Liver (tissue), 3 donors: ENCODE results near the gene TPST1.

Experiments used
- ATF3 ChIP-seq: IDR thresholded peaks from 2 replicates; pipeline ENCODE4 v1.6.1; 2016; ENCODE audit warnings: antibody characterized with exemption
- CTCF ChIP-seq: fragments of 150-350 bp; IDR thresholded peaks from 2 replicates; pipeline ENCODE4 v1.5.1; 2017; ENCODE audit warnings: improper control_type of control experiment, low read depth, low read length; ENCODE audit not compliant: missing input control
- FOXA1 ChIP-seq: IDR thresholded peaks from 2 replicates; pipeline ENCODE4 v1.6.1; 2016; ENCODE audit warnings: antibody characterized with exemption
- FOXA2 ChIP-seq: IDR thresholded peaks from 2 replicates; pipeline ENCODE4 v1.6.1; 2016; ENCODE audit warnings: antibody characterized with exemption
- GABPA ChIP-seq, 2 donors: IDR thresholded peaks in 1 of 2; conservative IDR thresholded peaks in 1 of 2; 2 replicates each; pipeline ENCODE4 v1.6.1; 2016; ENCODE audit warnings: antibody characterized with exemption in 2 of 2, mild to moderate bottlenecking in 1 of 2, moderate library complexity in 1 of 2
- HNF4G ChIP-seq: IDR thresholded peaks from 2 replicates; pipeline ENCODE4 v1.6.1; 2016; ENCODE audit warnings: antibody characterized with exemption
- JUND ChIP-seq, 2 donors: IDR thresholded peaks; 2 replicates each; pipeline ENCODE4 v1.6.1; 2016; ENCODE audit warnings: antibody characterized with exemption in 2 of 2
- MAX ChIP-seq: IDR thresholded peaks from 2 replicates; pipeline ENCODE4 v1.6.1; 2016; ENCODE audit warnings: antibody characterized with exemption
- RAD21 ChIP-seq, 2 donors: IDR thresholded peaks; 2 replicates each; pipeline ENCODE4 v1.6.1; 2016; ENCODE audit warnings: antibody characterized with exemption in 2 of 2, mild to moderate bottlenecking in 2 of 2
- REST ChIP-seq: IDR thresholded peaks from 2 replicates; pipeline ENCODE4 v1.6.1; 2016; ENCODE audit warnings: antibody characterized with exemption, mild to moderate bottlenecking
- RXRA ChIP-seq, 2 donors: IDR thresholded peaks; 2 replicates each; pipeline ENCODE4 v1.6.1; 2017 to 2018; ENCODE audit warnings: antibody characterized with exemption in 2 of 2, mild to moderate bottlenecking in 1 of 2
- TAF1 ChIP-seq: conservative IDR thresholded peaks from 2 replicates; pipeline ENCODE4 v1.6.1; 2016; ENCODE audit warnings: antibody characterized with exemption, mild to moderate bottlenecking
- YY1 ChIP-seq: IDR thresholded peaks from 2 replicates; pipeline ENCODE4 v1.6.1; 2016; ENCODE audit warnings: antibody characterized with exemption, mild to moderate bottlenecking
- ZBTB33 ChIP-seq: IDR thresholded peaks from 2 replicates; pipeline ENCODE4 v1.6.1; 2016; ENCODE audit warnings: antibody characterized with exemption
- donor health status: healthy.
- donor health status: healthy.

GRCh38 chr7:66178258-66178657 is 26.9 kb upstream of the TPST1 start:
- TF ChIP-seq RAD21 (IDR thresholded peaks at IDR 0.05) (no peak), CTCF (no peak), MAX (no peak), ZBTB33 (no peak), TAF1 (no peak), FOXA1 (no peak), REST (no peak), HNF4G (no peak), ATF3 (no peak), RXRA (IDR thresholded peaks at IDR 0.05) (no peak), YY1 (no peak), GABPA (IDR thresholded peaks at IDR 0.05 in 1 of 2, conservative IDR thresholded peaks at IDR 0.05 in 1 of 2) (no peak), JUND (IDR thresholded peaks at IDR 0.05) (no peak), FOXA2 (no peak)
